WERI-Rb-1 (cell line): Measurements from ENCODE around the gene SMARCA2.

Source experiments
- DNase-seq: peaks from one replicate; pipeline ENCODE4 v3.0.0-alpha.2; 2020
- H3K27ac ChIP-seq: fragments of 250-450 bp; sonication (Bioruptor Pico); 2 replicates; pipeline ENCODE4 v1.5.1; 2020; ENCODE audit warnings: mild to moderate bottlenecking, moderate library complexity
- H3K27me3 ChIP-seq: fragments of 250-450 bp; sonication (Bioruptor Pico); 2 replicates; pipeline ENCODE4 v1.5.1; 2021; ENCODE audit warnings: mild to moderate bottlenecking, low read depth, moderate library complexity; ENCODE audit not compliant: insufficient read depth, severe bottlenecking
- H3K36me3 ChIP-seq: fragments of 250-450 bp; sonication (Bioruptor Pico); 2 replicates; pipeline ENCODE4 v1.5.1; 2020; ENCODE audit warnings: mild to moderate bottlenecking, moderate library complexity
- H3K4me3 ChIP-seq: 2 replicates; pipeline ENCODE4 v1.5.1; 2011; ENCODE audit warnings: low read depth, mild to moderate bottlenecking, control low read depth, low read length
- H3K9me3 ChIP-seq: fragments of 250-450 bp; sonication (Bioruptor Pico); 2 replicates; pipeline ENCODE4 v1.5.1; 2021; ENCODE audit warnings: mild to moderate bottlenecking, moderate library complexity; ENCODE audit not compliant: severe bottlenecking
- CTCF ChIP-seq: IDR thresholded peaks from 2 replicates; pipeline ENCODE4 v1.5.1; 2011; ENCODE audit warnings: low read depth, mild to moderate bottlenecking, control low read depth, inconsistent platforms, low read length

The SMARCA2 gene

GRCh38 chr9:1989500-1989899, 25.6 kb upstream of the SMARCA2 start:
- H3K27me3 ChIP-seq: no peaks in the 10 kb centered on the region
- H3K36me3 ChIP-seq: no peaks in the 10 kb centered on the region
- TF ChIP-seq CTCF: no peak
- no peak overlapping the region for H3K4me3 ChIP-seq
- no peaks in the 10 kb centered on the region for H3K9me3 ChIP-seq
- no peak for DNase-seq
- no peak overlapping the region for H3K27ac ChIP-seq

GRCh38 chr9:1994180-1994579, 21.0 kb upstream of the SMARCA2 start:
- no peaks in the 10 kb centered on the region for H3K27me3 ChIP-seq
- no peak overlapping the region for H3K4me3 ChIP-seq
- no peak for TF ChIP-seq CTCF
- H3K36me3 ChIP-seq: no peaks in the 10 kb centered on the region
- no peaks in the 10 kb centered on the region for H3K9me3 ChIP-seq
- no peak overlapping the region for H3K27ac ChIP-seq
- DNase-seq: no peak

- Histone ChIP-seq H3K4me3 (no peak overlapping the region), H3K9me3 (no peaks in the 10 kb centered on the region), H3K27ac (no peak overlapping the region), H3K27me3 (no peaks in the 10 kb centered on the region), H3K36me3 (no peaks in the 10 kb centered on the region)
- DNase-seq: no peak
- TF ChIP-seq CTCF: no peak
These were observed 20.1 kb upstream of the SMARCA2 start for GRCh38 chr9:1995084-1995483.

GRCh38 chr9:1996156-1996555, 19.0 kb upstream of the SMARCA2 start:
- H3K27ac ChIP-seq: no peak overlapping the region
- no peaks in the 10 kb centered on the region for H3K36me3 ChIP-seq
- no peak for DNase-seq
- H3K27me3 ChIP-seq: no peaks in the 10 kb centered on the region
- no peaks in the 10 kb centered on the region for H3K9me3 ChIP-seq
- TF ChIP-seq CTCF: no peak
- no peak overlapping the region for H3K4me3 ChIP-seq

GRCh38 chr9:1997646-1998045, 17.5 kb upstream of the SMARCA2 start:
- Histone ChIP-seq H3K36me3 (no peaks in the 10 kb centered on the region), H3K4me3 (no peak overlapping the region), H3K9me3 (no peaks in the 10 kb centered on the region), H3K27me3 (no peaks in the 10 kb centered on the region), H3K27ac (no peak overlapping the region)
- no peak for DNase-seq
- no peak for TF ChIP-seq CTCF

GRCh38 chr9:1998111-1998510, 17.0 kb upstream of the SMARCA2 start:
- no peaks in the 10 kb centered on the region for H3K36me3 ChIP-seq

More at GRCh38 chr9:1998111-1998510, 17.0 kb upstream of the SMARCA2 start:
- Histone ChIP-seq H3K27ac (no peak overlapping the region), H3K4me3 (no peak overlapping the region), H3K27me3 (no peaks in the 10 kb centered on the region), H3K9me3 (no peaks in the 10 kb centered on the region)
- TF ChIP-seq CTCF: no peak
- DNase-seq: no peak
